Measurements from ENCODE around the gene OR2W3.

OR2W3 gene

DNA sequence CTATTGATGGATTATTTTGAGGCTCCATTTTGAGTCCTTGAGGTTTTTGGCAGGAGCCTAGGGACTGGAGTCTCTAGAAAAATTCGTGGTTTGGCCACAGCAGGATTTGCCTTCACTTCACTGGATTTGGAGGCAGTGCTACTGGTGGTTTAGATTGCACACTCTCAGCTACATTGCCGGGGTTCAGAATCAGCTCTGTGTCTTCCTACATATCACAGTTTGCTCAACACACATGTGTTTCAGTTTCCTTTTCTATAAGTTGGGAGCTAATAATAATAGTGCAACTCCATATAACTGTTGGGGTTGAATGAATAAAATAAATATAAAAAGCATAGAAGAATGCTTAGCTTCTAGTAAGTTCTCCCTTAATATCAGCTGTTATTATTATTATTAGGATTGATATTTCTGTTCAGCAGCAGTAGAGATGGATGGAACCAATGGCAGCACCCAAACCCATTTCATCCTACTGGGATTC lies at the start of gene OR2W3:
Gene OR2W3, plus strand, starts transcription at position 425 of the 475 bp plus-strand sequence. Its CDS starts 0 bp downstream, at position 425.
- no peak within 1 kb of the TSS for H3K4me3 Mint-ChIP-seq
- no peaks in the 10 kb centered on the region for H3K36me3 Mint-ChIP-seq (ENCODE audit: low read depth)
- TF ChIP-seq, protein P1, sequence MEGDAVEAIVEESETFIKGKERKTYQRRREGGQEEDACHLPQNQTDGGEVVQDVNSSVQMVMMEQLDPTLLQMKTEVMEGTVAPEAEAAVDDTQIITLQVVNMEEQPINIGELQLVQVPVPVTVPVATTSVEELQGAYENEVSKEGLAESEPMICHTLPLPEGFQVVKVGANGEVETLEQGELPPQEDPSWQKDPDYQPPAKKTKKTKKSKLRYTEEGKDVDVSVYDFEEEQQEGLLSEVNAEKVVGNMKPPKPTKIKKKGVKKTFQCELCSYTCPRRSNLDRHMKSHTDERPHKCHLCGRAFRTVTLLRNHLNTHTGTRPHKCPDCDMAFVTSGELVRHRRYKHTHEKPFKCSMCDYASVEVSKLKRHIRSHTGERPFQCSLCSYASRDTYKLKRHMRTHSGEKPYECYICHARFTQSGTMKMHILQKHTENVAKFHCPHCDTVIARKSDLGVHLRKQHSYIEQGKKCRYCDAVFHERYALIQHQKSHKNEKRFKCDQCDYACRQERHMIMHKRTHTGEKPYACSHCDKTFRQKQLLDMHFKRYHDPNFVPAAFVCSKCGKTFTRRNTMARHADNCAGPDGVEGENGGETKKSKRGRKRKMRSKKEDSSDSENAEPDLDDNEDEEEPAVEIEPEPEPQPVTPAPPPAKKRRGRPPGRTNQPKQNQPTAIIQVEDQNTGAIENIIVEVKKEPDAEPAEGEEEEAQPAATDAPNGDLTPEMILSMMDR (IDR thresholded peaks at IDR 0.05): no peak
- peaks cover 40% of the 10 kb centered on the region for H3K9me3 Mint-ChIP-seq
- H3K27ac Mint-ChIP-seq: no peak within 1 kb of the TSS
- H3K4me1 Mint-ChIP-seq: no peaks in the 10 kb centered on the region
- H3K27me3 Mint-ChIP-seq (ENCODE audit: low read depth, poor library complexity): no peaks in the 10 kb centered on the region
- no peak for DNase-seq

DNA sequence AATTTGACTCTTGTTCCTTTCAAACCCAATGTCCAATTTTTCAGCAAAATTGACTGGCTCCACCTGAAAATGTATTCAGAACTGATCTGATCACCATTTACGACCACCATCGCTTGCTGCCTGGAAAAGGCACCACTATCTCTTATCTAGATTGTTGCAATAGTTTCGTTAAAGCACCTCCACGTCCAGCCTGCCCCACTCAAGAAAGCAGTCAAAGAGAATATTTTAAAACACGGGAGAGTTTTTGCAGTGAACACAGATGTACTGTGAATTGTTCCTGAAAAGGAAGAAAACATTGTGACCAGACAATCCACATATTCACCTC lies 49.7 kb upstream of the OR2W3 start:
- Mint-ChIP-seq H3K4me1 (no peaks in the 10 kb centered on the region), H3K36me3 (ENCODE audit: low read depth) (no peaks in the 10 kb centered on the region), H3K9me3 (peaks cover 26% of the 10 kb centered on the region), H3K27me3 (ENCODE audit: low read depth, poor library complexity) (no peaks in the 10 kb centered on the region), H3K27ac (no peak overlapping the region), H3K4me3 (no peak overlapping the region)
- DNase-seq: no peak
- TF ChIP-seq, protein P1 (IDR thresholded peaks at IDR 0.05): no peak

DNA sequence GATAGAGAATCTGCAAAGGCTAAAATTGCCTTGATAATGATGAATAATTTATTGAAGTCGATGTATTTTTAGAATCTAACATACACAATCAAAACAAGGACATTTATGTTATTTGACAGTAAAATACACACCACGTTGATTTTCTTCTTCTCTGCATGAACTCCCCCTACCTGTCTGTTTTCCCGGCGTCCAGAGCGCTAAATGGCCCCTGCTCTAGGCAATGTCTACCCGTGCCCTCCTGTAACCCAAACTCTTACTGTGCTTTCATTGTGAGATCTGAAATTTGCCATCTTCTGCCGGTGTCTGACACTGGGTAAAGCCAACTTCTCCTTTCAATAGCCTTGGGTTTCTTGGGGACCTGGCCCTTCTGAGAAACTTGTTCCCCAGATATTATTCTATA lies 47.0 kb upstream of the OR2W3 start:
- Mint-ChIP-seq H3K27ac (no peak overlapping the region), H3K4me1 (no peaks in the 10 kb centered on the region), H3K9me3 (peaks cover 29% of the 10 kb centered on the region), H3K27me3 (ENCODE audit: low read depth, poor library complexity) (peaks cover 2% of the 10 kb centered on the region), H3K36me3 (ENCODE audit: low read depth) (no peaks in the 10 kb centered on the region), H3K4me3 (no peak overlapping the region)
- no peak for DNase-seq
- TF ChIP-seq, protein P1 (IDR thresholded peaks at IDR 0.05): no peak

DNA sequence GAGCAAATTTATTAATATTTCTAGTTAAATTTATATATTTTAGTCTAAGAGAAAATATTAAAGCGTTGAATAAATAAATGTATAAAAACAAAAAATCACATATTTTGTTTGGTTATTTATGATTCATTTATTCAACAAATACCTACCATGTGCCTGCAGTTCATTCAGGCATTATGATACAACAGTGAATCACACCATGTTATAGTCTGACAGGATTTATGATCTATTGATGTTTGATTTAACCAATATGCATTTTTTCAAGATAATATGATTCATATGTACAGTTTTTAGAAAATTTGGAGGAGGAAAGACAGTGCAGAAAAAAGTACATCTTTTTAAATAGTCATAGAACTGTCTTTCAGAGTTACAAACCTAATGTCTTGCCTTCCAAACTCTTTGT lies 45.8 kb upstream of the OR2W3 start:
- H3K9me3 Mint-ChIP-seq: peaks cover 38% of the 10 kb centered on the region
- no peak overlapping the region for H3K4me3 Mint-ChIP-seq
- H3K27me3 Mint-ChIP-seq (ENCODE audit: low read depth, poor library complexity): peaks cover 4% of the 10 kb centered on the region
- no peaks in the 10 kb centered on the region for H3K36me3 Mint-ChIP-seq (ENCODE audit: low read depth)
- H3K27ac Mint-ChIP-seq: no peak overlapping the region
- H3K4me1 Mint-ChIP-seq: no peaks in the 10 kb centered on the region
- DNase-seq: no peak
- TF ChIP-seq, protein P1 (IDR thresholded peaks at IDR 0.05): no peak

DNA sequence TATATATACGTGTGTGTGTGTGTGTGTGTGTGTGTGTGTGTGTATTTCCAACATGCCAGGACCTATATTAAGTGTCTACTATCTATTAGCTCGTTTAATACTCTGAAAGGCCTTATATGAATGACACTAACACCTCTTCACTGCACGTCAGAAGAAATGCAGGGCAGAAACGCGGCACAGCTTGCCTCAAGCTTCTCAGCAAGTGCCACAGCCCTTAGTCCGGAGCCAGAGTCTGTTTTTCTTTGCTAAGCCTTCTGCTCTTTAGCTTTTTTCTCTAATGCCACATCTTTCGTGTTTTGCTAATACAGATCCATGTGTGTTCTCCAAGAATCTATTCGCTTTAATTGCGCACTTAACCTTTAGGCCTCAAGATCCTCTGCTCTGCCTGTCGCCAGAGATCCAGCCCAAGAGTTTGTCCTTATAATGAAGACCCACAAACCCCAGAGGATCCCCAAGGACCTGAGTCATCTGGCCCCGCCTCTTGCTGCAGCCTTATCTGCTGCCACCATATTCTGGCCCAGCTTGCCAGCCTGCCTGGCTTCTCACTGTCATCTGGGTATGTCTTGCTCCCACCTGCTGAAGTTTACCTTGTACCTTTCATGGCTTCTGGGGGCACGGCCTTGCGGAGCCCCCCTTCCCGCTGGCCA lies 40.4 kb upstream of the OR2W3 start:
- TF ChIP-seq, protein P1 (IDR thresholded peaks at IDR 0.05): no peak
- H3K9me3 Mint-ChIP-seq: peaks cover 68% of the 10 kb centered on the region
- no peak overlapping the region for H3K27ac Mint-ChIP-seq
- H3K4me3 Mint-ChIP-seq: no peak overlapping the region
- no peak for DNase-seq
- no peaks in the 10 kb centered on the region for H3K4me1 Mint-ChIP-seq
- H3K36me3 Mint-ChIP-seq (ENCODE audit: low read depth): no peaks in the 10 kb centered on the region
- H3K27me3 Mint-ChIP-seq (ENCODE audit: low read depth, poor library complexity): peaks cover 44% of the 10 kb centered on the region

DNA sequence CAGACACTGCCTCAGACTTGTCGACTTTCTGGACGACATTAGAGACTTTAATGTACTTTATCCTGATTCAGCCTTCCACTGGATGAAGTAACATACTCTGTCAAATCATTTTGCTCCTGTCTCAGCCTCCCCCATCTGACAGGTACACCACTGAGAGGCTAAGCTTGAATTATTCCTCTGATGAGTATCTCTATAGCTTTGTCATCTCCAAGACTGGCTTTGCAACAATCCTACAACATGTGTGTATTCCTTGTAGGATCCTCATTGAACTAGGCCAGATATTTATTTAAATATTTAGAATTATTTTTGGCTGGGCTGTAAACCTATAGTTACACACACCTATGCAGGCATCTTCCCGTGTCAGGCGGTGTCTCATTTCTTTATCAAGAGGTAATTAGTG lies 39.5 kb upstream of the OR2W3 start:
- no peak for DNase-seq
- Mint-ChIP-seq H3K36me3 (ENCODE audit: low read depth) (no peaks in the 10 kb centered on the region), H3K4me1 (no peaks in the 10 kb centered on the region), H3K4me3 (peak overlapping the region; percentile 72), H3K9me3 (peaks cover 71% of the 10 kb centered on the region), H3K27me3 (ENCODE audit: low read depth, poor library complexity) (peaks cover 47% of the 10 kb centered on the region), H3K27ac (no peak overlapping the region)
- TF ChIP-seq, protein P1 (IDR thresholded peaks at IDR 0.05): no peak
